ENCODE data around the gene GPR65. TPM values are rescaled to one million over a fixed set of nuclear protein-coding genes. Genes with fewer than 3 reads are reported as not detected.

The GPR65 gene
- polyA plus RNA-seq, 5 donors: 0.63 to 0.91 (median 0.70) TPM

DNA sequence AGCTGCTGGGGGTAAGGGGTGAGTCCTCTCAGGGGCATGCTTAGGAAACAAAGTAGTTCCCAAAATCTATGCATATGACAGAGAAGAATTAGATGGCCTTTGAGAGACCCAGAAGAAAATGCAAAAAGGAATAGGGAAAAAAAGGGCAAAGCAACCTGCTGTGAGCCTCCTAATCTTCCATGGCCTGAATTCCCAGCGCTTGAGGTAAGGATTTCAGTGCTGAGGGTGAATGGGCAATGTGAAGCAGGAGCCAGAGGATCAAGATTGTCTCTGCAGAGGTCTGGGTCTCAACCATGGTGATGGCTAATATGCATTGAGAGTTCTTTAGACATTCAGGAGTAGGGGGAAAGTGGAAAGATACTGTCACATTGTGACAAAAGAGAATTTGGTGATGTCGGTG, 31.5 kb downstream of the GPR65 start:
- DNase-seq: no peak

GRCh38 chr14:88037325-88037724, 32.4 kb downstream of the GPR65 start:
- DNase-seq: no peak

- DNase-seq: no peak
These were observed 34.3 kb downstream of the GPR65 start for GRCh38 chr14:88039197-88039596.

GRCh38 chr14:88040146-88040545, 35.2 kb downstream of the GPR65 start:
- DNase-seq: no peak

GRCh38 chr14:88043529-88044443, 38.9 kb downstream of the GPR65 start:
- no peak for DNase-seq

DNA sequence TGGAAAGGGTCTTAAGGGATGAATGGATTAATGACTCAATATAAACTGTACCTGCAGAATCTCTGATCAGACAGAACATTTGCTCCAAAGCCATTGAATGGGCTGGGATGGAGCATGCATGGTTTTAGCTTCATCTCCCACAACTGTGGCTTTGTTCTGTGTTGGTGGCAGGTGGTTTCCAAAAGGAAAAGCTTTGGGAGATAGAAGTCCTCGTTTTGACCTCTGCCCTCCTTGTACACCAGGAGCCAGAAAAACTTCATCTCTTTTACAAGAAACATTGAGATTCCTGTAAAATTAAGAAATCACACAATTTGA, 39.5 kb downstream of the GPR65 start:
- DNase-seq: no peak

GRCh38 chr14:88044776-88045446, 40.0 kb downstream of the GPR65 start:
- DNase-seq: no peak

DNA sequence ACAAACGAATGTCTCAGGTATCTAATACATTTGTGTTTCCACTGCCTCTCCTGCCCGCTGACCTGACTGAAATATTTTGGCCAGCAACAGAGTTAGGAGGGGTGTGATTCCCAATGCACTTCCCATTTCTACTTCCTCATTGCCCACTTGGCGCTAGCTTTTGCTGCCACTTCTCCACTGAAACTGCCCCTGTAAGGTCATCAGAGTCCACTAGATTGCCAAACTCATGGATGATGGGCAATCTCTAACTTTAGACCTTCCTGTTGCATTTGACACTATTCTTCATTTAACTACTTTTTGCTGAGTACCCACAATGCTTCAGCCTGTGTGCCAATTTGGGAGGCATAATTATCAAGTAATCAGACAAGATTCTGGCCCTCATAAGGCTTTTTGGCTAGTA, 40.8 kb downstream of the GPR65 start:
- DNase-seq: no peak

DNA sequence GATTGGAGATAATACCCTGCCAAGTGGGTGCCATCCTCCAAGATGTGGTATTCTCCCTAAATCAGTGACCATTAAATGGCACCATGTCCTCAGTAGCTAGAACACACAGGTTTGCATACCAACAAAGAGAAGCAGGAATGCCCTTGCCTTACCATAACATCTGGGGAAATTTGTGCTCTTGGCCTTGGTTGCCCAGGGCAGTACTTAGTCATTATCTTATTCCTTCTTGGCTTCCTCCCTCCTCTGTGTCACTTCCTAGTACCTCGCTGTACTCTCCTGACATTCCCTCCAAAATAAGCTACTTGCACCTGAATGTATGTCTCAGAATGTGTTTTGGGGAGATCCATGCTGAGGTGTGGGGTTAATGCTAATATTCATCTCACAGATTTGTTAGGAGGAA, 43.4 kb downstream of the GPR65 start:
- DNase-seq: no peak

DNA sequence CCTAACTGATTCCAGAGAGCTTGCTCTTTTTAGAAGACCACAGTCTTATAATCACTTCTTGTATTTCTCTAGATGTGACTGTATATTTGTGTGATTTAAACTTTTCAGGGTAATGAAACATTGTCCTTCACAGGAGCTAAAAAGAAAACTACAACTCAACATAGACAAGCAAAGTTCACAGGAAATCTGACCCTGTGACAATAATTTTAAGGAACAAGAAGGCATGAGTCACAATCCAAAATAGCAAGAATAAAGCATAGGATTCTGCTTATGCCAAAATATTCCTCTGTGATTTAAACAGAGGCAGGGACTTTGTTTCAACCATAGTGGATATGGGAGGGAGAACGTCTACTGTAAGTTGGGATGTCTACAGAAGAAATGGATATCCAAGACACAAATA, 44.3 kb downstream of the GPR65 start:
- DNase-seq: no peak

DNA sequence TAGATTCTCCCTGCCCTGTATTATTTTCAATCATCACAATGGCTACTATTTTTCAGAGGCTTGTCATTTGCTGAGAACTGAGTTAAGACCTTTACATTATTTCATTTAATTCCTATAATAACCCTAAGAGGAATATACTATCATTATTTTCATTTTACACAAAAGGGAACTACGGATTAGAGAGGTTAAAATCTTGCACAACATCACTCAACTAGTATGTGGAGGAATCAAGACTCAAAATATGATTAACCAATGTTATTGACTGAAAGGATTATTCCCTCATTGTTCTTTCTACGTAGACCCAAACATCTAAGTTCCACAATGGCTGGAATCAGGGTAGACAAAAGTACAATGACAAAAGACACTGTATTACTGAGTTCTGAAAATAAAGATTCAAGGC, 45.0 kb downstream of the GPR65 start:
- no peak for DNase-seq

- DNase-seq: no peak
These were observed 55.6 kb downstream of the GPR65 start for GRCh38 chr14:88060576-88060975.

- DNase-seq: no peak
These were observed 58.9 kb downstream of the GPR65 start for GRCh38 chr14:88063811-88064210.

Other genes with a start within 250 kb of the GPR65 start
- gene GALC, start 12.0 kb upstream of the GPR65 start, polyA plus RNA-seq (ENCODE audit: insufficient read depth in 1 of 5, insufficient read length in 5 of 5, low replicate concordance in 1 of 5): 10 to 100 TPM; 24.0 to 47.9 (median 32.8) TPM